NCI-H524 treated with DMSO at 0.1 percent for 48 hours (cell line): ENCODE data around the gene ZNF516.

Source experiments
- DNase-seq: peaks from one replicate; lab custom pipeline; 2025; lab: John Stamatoyannopoulos, UW

The ZNF516 gene

DNA sequence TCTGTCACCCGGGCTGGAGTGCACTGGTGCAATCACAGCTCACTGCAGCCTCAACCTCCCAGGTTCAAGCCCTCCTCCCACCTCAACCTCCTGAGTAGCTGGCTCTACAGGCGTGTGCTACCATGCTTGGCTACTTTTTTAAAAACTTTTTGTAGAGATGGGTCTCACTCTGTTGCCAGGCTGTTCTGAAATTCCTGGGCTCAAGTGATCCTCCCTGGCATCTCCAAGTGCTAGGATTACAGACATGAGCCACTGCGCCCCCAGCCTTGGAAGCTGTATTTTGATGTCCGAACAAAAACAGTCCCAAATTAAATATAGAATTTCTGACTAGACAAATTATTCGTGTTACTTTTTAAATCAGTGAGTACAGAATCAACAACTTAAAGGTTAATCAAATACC, 97.4 kb downstream of the ZNF516 start:
- no peak for DNase-seq

DNA sequence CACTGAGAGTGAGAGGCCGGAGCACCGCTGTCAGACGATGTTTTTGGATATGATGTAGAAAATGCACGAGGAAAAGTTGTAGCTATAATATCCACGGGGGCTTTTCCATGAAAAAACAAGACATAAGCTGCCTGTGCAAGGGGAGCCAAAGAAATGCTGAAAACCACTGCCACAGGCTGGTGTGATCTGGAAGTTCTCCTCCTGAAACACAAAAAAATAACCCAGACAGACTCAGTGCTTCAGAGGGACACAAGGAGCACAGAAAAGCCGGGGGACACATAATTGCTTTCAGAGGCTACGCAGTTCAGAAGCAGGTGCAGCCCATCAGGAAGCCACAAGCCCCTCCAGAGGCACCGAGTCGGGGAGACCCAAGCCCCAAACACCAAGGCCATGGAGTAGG, 98.2 kb downstream of the ZNF516 start:
- DNase-seq: no peak

DNA sequence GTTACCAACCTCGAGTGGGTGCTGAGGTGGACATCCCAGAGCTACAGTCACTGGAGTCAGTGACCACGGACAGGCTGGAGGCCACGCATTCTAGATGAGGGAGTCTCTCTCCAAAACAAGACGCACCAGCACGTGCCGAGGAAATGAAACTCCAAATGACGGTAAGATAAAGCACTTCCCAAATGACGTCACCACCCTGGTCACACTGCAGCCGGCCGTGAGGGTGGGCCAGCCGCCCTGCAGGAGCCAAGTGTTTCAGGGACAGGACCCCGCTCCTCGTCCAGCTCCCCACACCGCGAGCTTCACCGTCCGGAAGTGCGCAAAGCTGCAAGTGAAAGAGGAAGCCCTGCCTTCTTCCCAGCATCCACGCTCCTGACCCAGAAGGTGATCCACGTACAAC, 99.4 kb downstream of the ZNF516 start:
- DNase-seq: no peak

DNA sequence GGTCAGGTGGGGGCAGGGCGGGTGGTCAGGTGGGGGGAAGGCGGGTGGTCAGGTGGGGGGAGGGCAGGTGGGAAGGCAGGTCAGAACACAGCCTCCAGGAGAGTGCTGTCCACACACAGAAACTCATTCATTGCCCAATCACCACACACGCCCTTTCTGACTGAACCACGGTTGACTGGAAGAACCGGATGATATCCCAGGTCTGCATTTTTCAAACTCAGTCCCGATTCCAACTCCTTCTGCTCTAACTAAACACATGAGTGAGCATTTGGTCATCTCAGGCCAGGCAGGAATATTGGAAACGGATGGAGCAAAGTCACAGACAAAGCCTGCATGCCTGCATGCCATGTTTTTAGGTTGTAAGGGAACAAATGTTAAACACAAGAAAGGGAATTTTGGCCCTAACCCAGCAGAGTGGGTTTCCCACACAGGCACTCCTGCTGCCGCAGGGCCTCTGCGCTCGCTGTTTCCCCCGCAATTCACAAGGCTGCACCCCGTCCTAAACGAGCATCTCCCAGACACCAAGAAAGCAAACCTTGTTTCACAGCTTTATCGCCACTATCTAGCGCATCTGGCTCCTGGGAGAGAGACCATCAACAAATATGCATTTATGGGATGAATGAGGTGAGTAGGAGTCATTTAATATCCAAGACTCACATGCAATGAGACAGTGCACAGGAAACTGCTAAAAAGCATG, 100.1 kb downstream of the ZNF516 start:
- no peak for DNase-seq

DNA sequence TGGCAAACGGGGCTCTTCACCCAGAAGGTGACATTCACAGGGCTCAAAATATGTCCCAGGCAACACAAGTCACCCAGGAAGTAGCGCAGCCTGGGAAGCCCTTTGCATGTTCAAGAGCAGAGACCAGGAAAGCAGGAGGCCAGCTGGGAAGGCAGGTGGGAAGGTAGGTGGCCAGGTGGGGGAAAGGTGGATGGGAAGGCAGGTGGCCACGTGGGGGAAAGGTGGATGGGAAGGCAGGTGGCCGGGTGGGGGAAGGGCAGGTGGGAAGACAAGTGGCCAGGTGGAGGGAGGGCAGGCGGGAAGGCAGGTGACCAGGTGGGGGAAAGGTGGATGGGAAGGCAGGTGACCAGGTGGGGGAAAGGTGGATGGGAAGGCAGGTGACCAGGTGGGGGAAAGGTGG, 102.7 kb downstream of the ZNF516 start:
- no peak for DNase-seq

DNA sequence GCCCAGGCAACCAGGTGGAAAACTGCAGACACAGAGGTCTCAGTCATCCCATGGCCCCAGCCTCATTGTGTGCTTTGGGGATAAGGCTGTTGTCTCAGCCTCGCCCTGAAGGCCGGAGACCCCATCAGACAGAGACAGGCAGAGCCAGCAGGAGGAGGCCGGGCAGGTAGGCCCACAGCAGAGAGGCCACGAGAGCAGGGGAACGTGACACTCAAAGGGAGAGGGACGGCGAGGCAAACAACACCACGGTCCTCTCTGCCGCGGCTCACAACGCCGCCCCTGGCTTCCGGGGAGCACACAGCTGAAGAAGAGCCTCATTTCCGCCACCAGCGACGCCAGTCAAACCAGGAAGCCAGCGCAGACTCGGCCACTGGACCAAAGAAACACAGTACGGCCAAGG, 103.3 kb downstream of the ZNF516 start:
- no peak for DNase-seq

DNA sequence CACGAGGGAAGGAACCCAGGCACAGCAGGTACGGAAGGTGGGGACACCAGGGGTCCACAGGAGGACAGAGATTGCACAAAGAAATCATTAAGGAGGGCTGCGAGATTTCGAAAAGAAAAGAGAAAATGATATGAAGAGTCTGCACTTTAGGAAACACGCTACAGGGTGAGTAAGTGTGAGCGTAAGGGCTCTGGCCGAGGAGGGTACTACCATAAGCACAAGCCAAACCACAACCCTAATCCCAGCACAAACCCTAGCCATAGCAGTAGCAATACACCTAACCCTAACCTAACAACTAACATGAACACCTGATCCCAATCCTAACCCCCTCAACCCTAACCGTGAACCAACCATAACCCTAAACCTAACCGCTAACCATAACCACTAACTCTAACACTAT, 104.0 kb downstream of the ZNF516 start:
- DNase-seq: no peak

DNA sequence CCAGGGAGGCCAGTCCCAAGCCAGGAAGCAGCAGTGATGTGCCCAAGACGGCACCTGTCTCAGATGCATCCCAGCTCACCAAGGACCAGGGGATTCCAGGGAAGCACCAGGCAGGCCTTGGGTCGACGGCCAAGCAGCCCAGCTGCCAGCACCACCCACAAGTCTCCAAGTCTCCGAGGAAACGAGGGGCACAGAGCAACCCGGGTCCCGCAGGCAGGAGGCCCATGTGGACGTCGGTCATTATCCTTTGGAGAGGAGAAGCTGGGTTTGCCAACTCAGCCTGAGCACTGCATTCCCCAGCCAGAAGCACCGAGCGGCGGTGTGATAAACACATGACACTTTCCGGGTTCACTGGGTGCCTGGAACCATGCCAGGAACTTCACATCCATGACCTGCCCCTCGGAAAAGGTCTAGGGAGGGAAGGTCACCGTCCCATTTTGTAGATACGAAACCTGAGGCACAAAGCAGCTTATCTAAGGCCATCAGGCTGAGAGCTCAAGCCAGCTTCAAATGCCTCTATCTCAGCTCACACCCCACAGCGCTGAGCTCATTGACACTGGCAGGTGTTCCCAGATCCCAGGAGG, 104.5 kb downstream of the ZNF516 start:
- DNase-seq: no peak

DNA sequence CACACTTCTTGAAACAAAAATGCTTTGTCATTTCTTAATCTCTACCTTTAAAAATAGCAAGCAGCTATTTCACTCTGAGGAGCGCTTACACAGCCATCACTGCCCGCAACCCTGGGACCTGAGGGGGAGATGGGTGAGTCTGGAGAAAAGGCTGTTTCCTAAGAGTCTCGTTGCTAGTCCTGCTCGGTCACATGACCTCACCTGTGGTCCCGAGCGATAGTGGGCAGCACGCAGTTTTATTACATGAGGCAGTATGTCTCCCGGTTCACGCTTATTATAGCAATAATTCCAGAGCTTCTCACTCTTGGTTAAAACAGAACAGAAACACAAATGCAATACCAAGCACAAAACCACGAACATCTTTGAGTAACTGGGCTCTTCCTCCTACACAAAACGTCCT, 105.3 kb downstream of the ZNF516 start:
- no peak for DNase-seq

DNA sequence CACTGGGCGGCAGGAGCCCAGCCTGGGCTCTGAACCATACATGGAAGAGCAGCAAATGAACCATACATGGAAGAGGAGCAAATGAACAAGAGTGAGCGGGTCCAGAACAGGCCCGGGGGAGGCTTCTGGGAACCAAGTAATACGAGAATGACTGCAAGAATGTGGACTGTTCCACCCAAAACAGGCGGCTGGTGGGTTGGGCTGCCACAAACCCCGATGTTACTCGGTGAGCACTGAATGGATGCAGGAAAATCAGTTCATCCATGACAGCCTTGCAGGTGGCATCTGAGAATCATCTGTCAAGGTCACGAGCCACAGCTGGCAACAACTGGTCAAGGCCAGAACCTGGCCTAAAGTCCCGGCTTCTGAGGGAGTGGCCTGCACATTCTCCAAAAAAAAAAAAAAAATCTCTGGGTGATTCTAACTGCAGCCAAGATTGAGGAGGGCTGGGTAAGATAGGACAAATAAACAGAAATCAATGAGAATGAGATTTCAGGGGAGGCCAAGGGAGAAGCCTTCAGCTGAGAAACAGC, 106.1 kb downstream of the ZNF516 start:
- no peak for DNase-seq

DNA sequence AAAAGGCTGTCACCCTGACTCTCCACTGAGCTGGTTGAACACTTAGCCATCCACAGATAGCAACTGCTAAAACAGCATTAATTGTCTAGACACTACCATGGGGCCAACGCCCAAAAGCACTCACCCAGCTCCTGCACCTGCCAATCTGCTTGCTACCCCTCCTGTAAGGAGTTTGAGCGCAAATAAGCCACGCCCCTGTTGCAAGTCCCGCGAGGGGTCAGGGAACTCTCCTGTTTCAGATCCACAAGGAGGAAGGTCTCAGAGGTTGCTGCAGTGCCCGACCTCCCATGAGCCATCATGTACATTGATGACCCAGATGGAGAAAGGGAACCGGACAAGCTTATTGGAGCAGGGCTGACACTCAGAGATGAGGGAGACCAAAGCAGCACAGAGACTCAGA, 106.8 kb downstream of the ZNF516 start:
- no peak for DNase-seq

DNA sequence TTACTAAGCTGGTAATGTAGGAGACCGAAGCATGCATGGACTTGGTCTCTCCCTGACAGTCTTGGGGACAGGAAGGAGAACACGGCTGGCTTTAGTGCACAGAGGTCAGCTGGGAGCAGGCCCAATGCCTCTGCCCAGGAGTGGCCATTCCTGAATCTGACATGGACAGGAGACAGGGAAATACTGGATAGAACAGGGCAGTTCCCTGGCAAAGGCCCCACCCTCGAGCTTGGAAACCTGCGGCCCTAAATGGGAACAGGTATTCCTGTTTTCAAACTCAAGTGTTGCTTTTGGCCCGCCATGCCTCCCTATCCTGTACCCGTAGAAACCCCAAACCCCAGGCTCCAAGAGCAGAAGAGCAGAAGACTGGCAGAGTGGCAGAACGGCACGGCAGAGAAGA, 107.4 kb downstream of the ZNF516 start:
- no peak for DNase-seq

DNA sequence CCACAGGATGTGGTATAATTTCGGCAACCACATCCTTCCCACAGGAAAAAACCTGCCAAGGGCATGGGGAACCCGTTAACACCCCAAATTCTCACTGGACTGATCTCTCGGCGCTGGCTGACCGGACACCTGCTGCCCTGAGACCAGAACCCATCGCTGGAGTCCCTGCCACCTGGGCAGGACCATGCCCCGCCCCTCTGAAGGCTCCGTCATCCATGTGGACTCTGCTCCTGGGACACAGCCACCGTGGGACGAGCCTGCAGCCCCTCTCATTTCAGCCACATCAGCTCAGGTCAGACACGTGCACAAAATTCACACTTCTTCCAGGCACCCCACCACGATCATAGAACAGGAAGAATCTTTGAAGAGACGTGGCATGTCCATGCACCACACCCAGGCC, 108.2 kb downstream of the ZNF516 start:
- DNase-seq: no peak

DNA sequence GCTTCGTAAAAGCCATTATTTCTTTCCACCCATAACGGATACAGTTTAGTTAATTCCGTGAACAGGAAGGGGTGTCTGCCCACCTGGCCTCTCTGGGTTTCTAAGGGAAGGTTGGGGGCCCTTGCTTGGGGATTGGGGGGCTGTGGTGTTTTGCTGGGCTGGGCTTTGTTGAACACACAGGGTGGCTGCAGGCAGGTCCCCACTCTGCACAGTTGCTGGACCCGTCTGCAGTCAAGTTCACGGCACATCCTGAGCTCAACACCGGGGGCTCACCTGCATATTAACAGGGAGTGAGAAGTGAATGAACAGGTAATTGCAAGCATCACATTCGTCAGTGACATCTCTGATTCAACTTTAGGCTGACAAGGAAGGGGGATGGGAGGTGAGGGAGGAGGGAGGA, 109.0 kb downstream of the ZNF516 start:
- DNase-seq: no peak

DNA sequence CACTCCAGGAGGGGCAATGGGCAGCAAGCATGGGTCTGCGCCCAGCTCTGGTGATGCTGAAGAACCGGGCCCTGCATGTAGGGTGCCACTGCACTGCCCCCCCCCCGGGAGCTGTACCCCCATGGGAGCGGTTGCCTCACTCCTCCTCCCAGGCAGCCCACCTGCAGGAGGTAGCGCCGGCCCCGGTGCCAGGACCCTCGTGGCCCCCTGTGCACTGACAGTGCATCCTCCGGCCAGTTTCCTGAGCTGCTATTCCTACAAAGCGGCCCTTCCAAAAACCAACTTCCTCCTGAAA, 109.4 kb downstream of the ZNF516 start:
- DNase-seq: no peak

DNA sequence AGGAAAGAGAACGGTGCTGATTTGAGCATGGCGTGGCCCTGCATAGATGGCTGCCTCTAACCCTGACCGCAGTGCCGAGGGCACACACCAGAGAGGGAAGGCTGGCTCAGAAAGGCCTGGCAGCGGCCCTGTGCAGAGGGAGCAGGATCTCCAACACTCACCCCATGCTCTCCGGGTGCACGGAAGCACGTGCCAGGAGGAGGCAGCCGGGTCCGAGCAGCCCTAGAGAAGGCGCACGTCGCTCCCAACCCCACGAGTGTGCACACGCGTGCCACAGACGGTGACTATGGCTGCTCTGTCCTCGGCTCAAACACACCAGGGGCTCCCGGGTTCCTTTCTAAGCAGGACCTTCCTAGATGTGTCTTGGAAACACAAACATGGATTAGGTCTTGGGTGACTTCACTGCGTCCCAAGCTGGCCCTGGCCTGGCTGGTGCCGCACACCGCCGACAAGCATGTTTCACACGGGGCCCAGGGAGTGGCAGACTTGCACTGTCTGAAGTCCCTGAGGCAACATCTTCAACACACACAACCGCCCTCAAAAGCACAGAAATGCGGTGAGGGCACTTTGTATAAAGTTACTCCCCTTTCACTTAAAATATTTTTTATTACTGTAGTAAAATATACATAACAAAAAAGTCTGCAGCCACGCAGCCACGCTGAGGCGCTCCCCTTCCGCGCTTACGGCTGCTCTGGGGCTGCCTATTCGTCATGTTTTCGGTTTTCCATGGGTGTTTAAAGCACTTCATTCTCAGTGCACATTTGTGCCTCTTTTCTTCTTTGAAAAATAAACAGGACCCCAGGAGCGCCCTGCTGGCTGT, 110.0 kb downstream of the ZNF516 start:
- DNase-seq: no peak

DNA sequence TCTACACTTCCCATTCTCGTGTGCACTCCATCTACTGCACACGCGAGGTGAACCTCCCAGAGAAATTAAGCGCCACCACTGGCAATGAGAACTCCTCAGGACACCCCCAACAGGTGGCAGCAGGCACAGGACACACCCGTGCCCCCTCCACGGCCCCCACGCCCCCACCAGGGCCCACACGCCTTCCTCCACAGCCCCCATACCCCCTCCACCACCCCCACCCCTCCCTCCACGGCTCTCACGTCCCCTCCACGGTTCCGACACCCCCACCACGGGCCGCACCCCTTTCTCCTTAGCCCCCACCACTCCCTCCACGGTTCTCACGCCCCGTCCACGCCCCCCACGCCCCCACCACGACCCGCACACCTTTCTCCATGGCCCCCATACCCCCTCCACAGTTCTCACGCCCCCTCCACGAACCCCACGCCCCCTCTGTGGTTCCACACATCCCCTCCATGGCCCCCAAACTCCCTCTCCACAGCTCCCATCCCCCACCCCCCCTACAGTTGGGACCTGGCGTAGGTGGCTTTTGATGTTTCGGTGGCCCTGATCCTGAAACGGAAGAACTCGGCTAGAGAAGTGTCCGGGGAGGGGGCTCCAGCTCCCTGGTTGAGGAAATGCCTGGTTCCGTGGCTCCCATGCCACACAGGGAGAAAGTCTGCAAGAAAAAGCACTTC, 110.8 kb downstream of the ZNF516 start:
- DNase-seq: no peak

DNA sequence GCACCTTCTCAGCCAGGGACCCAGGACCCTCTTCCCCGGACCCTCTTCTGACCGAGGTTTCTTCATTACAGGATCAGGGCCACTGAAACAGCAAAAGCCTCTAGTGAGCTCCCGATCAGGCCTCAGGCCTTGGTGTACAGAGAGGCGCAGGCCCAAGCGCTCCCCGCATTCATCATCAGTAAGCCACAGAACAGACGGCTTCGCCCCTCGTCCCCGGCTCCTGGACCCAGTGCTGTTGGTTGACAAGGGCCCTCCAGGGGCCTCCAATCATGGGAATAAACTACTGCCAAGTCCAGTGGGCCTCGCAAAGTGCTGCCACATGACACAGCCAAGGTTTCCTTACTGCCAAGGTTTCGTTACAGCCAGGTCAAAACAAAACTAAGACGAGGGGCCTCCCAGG, 111.4 kb downstream of the ZNF516 start:
- DNase-seq: no peak

DNA sequence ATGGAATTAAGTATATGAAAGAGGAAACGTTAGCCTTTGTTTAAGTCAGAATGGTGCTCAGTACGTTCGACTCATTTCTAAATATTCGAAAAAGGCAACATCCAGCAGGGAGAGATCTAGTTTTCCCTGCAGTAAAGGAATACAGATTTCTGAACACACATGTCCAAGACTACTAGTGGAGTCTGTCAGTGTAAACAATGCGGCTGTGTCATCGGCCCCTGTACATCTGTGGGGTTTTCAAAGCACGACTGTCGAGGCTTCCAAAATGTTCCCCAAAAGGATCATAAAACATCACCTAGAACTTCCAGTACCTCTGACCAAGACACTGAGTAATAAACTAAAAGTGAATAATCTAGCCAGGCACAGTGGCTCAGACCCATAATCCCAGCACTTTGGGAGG, 112.8 kb downstream of the ZNF516 start:
- DNase-seq: no peak

DNA sequence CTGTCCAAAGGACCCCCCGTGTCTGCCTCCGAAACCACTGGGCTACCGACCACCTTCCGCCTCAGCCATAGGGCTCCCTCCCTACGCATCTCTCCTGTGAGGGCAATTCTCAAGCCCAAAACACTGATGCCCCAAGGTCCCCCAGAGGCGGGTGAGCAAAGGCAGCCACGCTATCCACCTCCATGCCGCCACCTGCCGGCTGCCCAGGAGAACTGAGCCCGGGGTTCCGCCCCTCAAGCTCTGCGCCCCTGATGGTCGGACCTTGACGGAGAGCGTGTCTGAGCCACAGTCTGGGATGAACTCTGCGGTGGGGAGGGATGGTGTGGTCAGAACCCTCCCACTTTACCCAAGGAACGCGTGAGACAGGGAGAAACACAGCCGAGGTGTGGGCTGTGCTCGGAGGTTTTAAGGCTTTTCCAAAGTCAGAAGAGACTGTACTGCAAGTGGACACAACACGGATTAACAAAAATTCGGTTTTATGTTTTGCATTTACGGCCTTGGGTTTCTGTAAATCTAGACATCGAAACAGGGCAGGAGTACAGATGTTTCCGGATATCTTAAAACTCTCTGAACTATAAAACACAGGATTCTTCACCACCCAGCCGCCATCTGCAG, 114.1 kb downstream of the ZNF516 start:
- DNase-seq: no peak

DNA sequence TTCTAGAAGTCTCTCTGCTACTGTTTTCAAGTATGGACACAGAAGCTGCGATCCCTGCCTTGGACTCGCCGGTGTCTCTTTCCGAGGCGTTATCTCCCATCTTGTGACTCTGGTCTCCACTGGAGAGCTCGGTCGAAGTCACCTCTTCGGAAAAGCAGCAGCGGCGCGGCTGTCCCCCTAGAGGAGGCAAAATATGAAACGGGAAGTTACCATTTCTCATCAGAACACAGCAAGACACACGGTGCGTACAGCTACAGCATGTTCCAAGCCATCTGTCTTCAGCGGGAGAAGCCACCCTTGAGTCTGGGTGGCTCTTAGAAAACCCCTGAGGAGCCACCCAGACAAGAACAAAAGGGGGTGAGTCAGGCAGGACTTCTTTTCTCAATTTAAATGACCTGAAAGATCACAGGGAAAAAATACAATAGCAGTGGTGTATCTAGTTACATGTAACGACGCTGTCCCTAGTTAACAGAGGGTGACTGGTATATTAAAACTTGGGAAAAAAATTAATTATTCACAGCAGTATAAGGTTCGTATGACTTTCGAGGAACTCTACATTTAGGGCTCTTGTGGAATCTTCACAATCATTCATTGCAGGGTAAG, 114.8 kb downstream of the ZNF516 start:
- no peak for DNase-seq
